Endodermal cell (in vitro differentiated cells): ENCODE results near the gene SYNPO2. TPM values are rescaled to one million over a fixed set of nuclear protein-coding genes. Genes with fewer than 3 reads are reported as not detected.

Source experiments
- DNase-seq: peaks from one replicate; pipeline ENCODE4 v3.0.0-alpha.2; 2017
- H3K27ac ChIP-seq: 2 replicates; pipeline ENCODE4 v1.5.1; 2013; ENCODE audit warnings: mild to moderate bottlenecking, low read depth, low read length, moderate library complexity
- H3K27me3 ChIP-seq: 2 replicates; pipeline ENCODE4 v1.6.1; 2013; ENCODE audit warnings: mild to moderate bottlenecking, low read length, moderate library complexity; ENCODE audit not compliant: insufficient read depth, control insufficient read depth, poor library complexity, severe bottlenecking
- H3K36me3 ChIP-seq: 2 replicates; pipeline ENCODE4 v1.7.0; 2013; ENCODE audit warnings: mild to moderate bottlenecking, low read length, moderate library complexity; ENCODE audit not compliant: control insufficient read depth, insufficient read depth
- H3K4me1 ChIP-seq: one replicate; pipeline ENCODE4 v1.7.0; 2013; ENCODE audit warnings: low read length; ENCODE audit not compliant: control insufficient read depth, insufficient read depth
- H3K4me3 ChIP-seq: 2 replicates; pipeline ENCODE4 v1.5.1; 2013; ENCODE audit warnings: mild to moderate bottlenecking, low read length, moderate library complexity
- H3K9ac ChIP-seq: 2 replicates; pipeline ENCODE4 v1.6.1; 2013; ENCODE audit warnings: mild to moderate bottlenecking, low read length, moderate library complexity; ENCODE audit not compliant: poor library complexity, severe bottlenecking; ENCODE audit errors: extremely low read depth
- H3K9me3 ChIP-seq: 2 replicates; pipeline ENCODE4 v1.6.1; 2013; ENCODE audit warnings: mild to moderate bottlenecking, low read length, moderate library complexity; ENCODE audit not compliant: control insufficient read depth
- H3K27ac Mint-ChIP-seq: 2 replicates; pipeline ENCODE4 v1.8.0; 2020; ENCODE audit warnings: mixed read lengths
- H3K27me3 Mint-ChIP-seq: 2 replicates; pipeline ENCODE4 v1.8.0; 2021; ENCODE audit warnings: mild to moderate bottlenecking, mixed read lengths; ENCODE audit not compliant: insufficient read depth
- H3K36me3 Mint-ChIP-seq: 2 replicates; pipeline ENCODE4 v1.8.0; 2020; ENCODE audit warnings: low read depth, mixed read lengths
- H3K4me1 Mint-ChIP-seq: 2 replicates; pipeline ENCODE4 v1.8.0; 2020; ENCODE audit warnings: mixed read lengths
- H3K4me3 Mint-ChIP-seq: 2 replicates; pipeline ENCODE4 v1.8.0; 2020; ENCODE audit warnings: mild to moderate bottlenecking, moderate library complexity, mixed read lengths
- H3K9me3 Mint-ChIP-seq: 2 replicates; pipeline ENCODE4 v1.8.0; 2020; ENCODE audit warnings: mild to moderate bottlenecking, mixed read lengths
- CTCF ChIP-seq: fragments of 200-600 bp; sonication (generic); conservative IDR thresholded peaks from 2 replicates; pipeline ENCODE4 v1.5.0; 2021; ENCODE audit warnings: antibody characterized with exemption, mild to moderate bottlenecking
- WGBS, 2 experiments: methylation state at CpG; one replicate each; pipeline versions ENCODE4 v1.1.5 to v1.1.7; 2013; ENCODE audit warnings: missing lambda C conversion rate in 2 of 2, mixed read lengths in 1 of 2; ENCODE audit not compliant: insufficient coverage in 1 of 2, insufficient read length in 1 of 2; 5-methylcytosine and 5-hydroxymethylcytosine counted together
- total RNA-seq, 2 donors: library from RNA; stranded (reverse); fragmentation: NEBNext Ultra II Directional in 1 of 2; extraction: Animal tissue kit (Norgen Biotek cat#: 25700) in 1 of 2; gene quantifications; 2 replicates in 1 of 2; 3 replicates in 1 of 2; pipeline ENCODE4 v1.2.1, GENCODE V29; 2021

Gene SYNPO2
- total RNA-seq, 2 donors from 2014 or later: 0.09 to 0.37 TPM

GRCh38 chr4:118865091-118865708 lies 23.5 kb upstream of the SYNPO2 start:
- H3K4me1 ChIP-seq: no peaks in the 10 kb centered on the region

GRCh38 chr4:118866442-118866841 lies 22.2 kb upstream of the SYNPO2 start:
- Histone ChIP-seq H3K4me1 (no peaks in the 10 kb centered on the region), H3K4me3 (no peak overlapping the region), H3K27me3 (no peaks in the 10 kb centered on the region), H3K9me3 (no peaks in the 10 kb centered on the region), H3K36me3 (no peaks in the 10 kb centered on the region), H3K27ac (no peak overlapping the region), H3K9ac (no peak overlapping the region)
- no peak for TF ChIP-seq CTCF
- H3K9me3 Mint-ChIP-seq: no peaks in the 10 kb centered on the region
- H3K27me3 Mint-ChIP-seq: no peaks in the 10 kb centered on the region
- H3K27ac Mint-ChIP-seq: no peak overlapping the region
- 67% methylated on average over 1 of the region's 1 CpG; no CpG with 5 or more reads in 1 of the 2 experiments for WGBS, 2 experiments
- no peak overlapping the region for H3K4me3 Mint-ChIP-seq
- DNase-seq: no peak
- H3K36me3 Mint-ChIP-seq: no peaks in the 10 kb centered on the region
- peaks cover 7% of the 10 kb centered on the region for H3K4me1 Mint-ChIP-seq

More at GRCh38 chr4:118865091-118865708, 23.5 kb upstream of the SYNPO2 start:
- TF ChIP-seq CTCF: peak; percentile 81
- Mint-ChIP-seq H3K27ac (no peak overlapping the region), H3K36me3 (no peaks in the 10 kb centered on the region), H3K4me1 (peaks cover 3% of the 10 kb centered on the region), H3K27me3 (no peaks in the 10 kb centered on the region), H3K4me3 (no peak overlapping the region), H3K9me3 (no peaks in the 10 kb centered on the region)
- Histone ChIP-seq H3K27me3 (no peaks in the 10 kb centered on the region), H3K4me3 (no peak overlapping the region), H3K36me3 (no peaks in the 10 kb centered on the region), H3K9ac (no peak overlapping the region), H3K9me3 (no peaks in the 10 kb centered on the region), H3K27ac (no peak overlapping the region)
- 25 to 26% methylated on average over 5 of the region's 5 CpGs for WGBS, 2 experiments
- peak; percentile 79 for DNase-seq

DNA sequence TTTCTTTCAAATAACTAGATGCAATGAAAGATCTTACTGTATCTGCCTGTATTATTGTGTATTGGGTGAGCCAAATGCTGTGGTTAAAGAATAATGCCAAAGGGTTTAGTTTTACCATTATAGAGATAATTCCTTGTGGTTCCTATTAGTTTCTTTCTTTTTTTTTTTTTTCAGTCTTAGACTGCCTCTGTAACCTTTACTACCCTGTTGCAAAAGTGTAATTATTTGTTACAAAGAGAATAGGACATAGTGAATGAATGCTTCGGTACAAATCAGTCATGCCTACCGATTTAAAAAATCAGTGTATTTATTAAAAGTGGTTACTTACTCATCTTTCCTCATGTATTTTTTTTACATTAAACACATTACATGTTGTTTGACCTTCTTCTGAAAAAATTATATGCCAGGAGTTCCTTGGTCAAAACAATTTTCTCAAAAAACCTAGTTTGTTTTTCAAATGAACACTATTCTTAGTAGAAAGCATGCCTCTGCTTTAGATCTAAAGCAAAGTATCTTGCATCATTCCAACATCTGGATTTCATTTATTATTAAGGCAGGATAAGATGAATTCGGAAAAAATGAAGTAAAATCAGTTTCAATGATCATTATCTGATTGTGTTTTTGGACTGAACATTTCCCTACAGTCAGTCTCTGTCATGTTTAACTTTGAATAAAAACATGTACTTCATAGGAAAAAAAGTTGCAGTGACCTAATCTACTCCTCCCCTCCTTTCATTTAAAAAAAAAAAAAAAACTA lies 21.2 kb upstream of the SYNPO2 start:
- WGBS, 2 experiments: 97 to 100% methylated on average over 1 to 3 of the region's 3 CpGs
- Mint-ChIP-seq H3K27ac (no peak overlapping the region), H3K4me3 (no peak overlapping the region), H3K36me3 (no peaks in the 10 kb centered on the region), H3K9me3 (no peaks in the 10 kb centered on the region), H3K4me1 (peaks cover 7% of the 10 kb centered on the region), H3K27me3 (no peaks in the 10 kb centered on the region)
- Histone ChIP-seq H3K9me3 (no peaks in the 10 kb centered on the region), H3K27me3 (no peaks in the 10 kb centered on the region), H3K4me3 (no peak overlapping the region), H3K36me3 (no peaks in the 10 kb centered on the region), H3K4me1 (no peaks in the 10 kb centered on the region), H3K27ac (no peak overlapping the region), H3K9ac (no peak overlapping the region)
- no peak for TF ChIP-seq CTCF
- no peak for DNase-seq
